Keratinocyte (primary cell): ENCODE data around the gene CMTR1. TPM values are rescaled to one million over a fixed set of nuclear protein-coding genes. Genes with fewer than 3 reads are reported as not detected.

Experiments
- DNase-seq: peaks from one replicate; pipeline ENCODE4 v3.0.0-alpha.2; 2011; ENCODE audit warnings: low read depth, missing footprints, low spot score
- FAIRE-seq: peaks from 2 replicates; lab custom pipeline; 2011; peaks lifted over from hg19 to GRCh38; lab: Jason Lieb, UNC
- H2AFZ ChIP-seq: 2 replicates; pipeline ENCODE4 v1.6.0; 2012; ENCODE audit warnings: low read length, control low read depth, inconsistent platforms; ENCODE audit not compliant: control insufficient read depth
- H3K27ac ChIP-seq: 2 replicates; pipeline ENCODE4 v1.5.1; 2011; ENCODE audit warnings: low read length; ENCODE audit not compliant: control insufficient read depth, insufficient read depth
- H3K27me3 ChIP-seq: 3 replicates; pipeline ENCODE4 v1.6.0; 2011; ENCODE audit warnings: low read length; ENCODE audit not compliant: control insufficient read depth, insufficient read depth; ENCODE audit errors: extremely low read depth
- H3K36me3 ChIP-seq, 2 experiments: 2 replicates in 1 of 2; 3 replicates in 1 of 2; pipeline ENCODE4 v1.5.1; 2011; ENCODE audit warnings: low read length in 2 of 2, mild to moderate bottlenecking in 1 of 2; ENCODE audit not compliant: control insufficient read depth in 2 of 2, insufficient read depth in 2 of 2; ENCODE audit errors: extremely low read depth in 1 of 2
- H3K4me1 ChIP-seq: 3 replicates; pipeline ENCODE4 v1.5.1; 2011; ENCODE audit warnings: low read length; ENCODE audit not compliant: control insufficient read depth, insufficient read depth; ENCODE audit errors: extremely low read depth
- H3K4me2 ChIP-seq: 3 replicates; pipeline ENCODE4 v1.6.0; 2011; ENCODE audit warnings: low read depth, low read length; ENCODE audit not compliant: control insufficient read depth, insufficient read depth; ENCODE audit errors: extremely low read depth
- H3K4me3 ChIP-seq, 3 experiments: fragments of 200-600 bp in 1 of 3; sonication (generic) in 1 of 3; 2 replicates in 2 of 3; 3 replicates in 1 of 3; pipeline ENCODE4 v1.5.1; 2011 to 2016; ENCODE audit warnings: low read length in 3 of 3, mild to moderate bottlenecking in 3 of 3, control low read depth in 2 of 3, inconsistent platforms in 1 of 3, low read depth in 1 of 3, mixed read lengths in 1 of 3, mixed run types in 1 of 3, moderate library complexity in 1 of 3; ENCODE audit not compliant: control insufficient read depth in 2 of 3, insufficient read depth in 2 of 3; ENCODE audit errors: extremely low read depth in 1 of 3
- H3K79me2 ChIP-seq: 2 replicates; pipeline ENCODE4 v1.6.0; 2012; ENCODE audit warnings: low read length; ENCODE audit not compliant: control insufficient read depth, insufficient read depth
- H3K9ac ChIP-seq: 3 replicates; pipeline ENCODE4 v1.6.0; 2011; ENCODE audit warnings: low read length; ENCODE audit not compliant: control insufficient read depth, insufficient read depth; ENCODE audit errors: extremely low read depth
- H3K9me1 ChIP-seq: 3 replicates; pipeline ENCODE4 v1.6.0; 2011; ENCODE audit warnings: low read length; ENCODE audit not compliant: control insufficient read depth, insufficient read depth; ENCODE audit errors: extremely low read depth
- H3K9me3 ChIP-seq: 2 replicates; pipeline ENCODE4 v1.5.1; 2012; ENCODE audit warnings: low read depth, low read length; ENCODE audit not compliant: control insufficient read depth
- H4K20me1 ChIP-seq: 3 replicates; pipeline ENCODE4 v1.6.0; 2011; ENCODE audit warnings: low read length; ENCODE audit not compliant: control insufficient read depth, insufficient read depth; ENCODE audit errors: extremely low read depth
- EZH2 ChIP-seq: IDR thresholded peaks from one replicate; pipeline ENCODE4 v1.6.1; 2012; ENCODE audit warnings: inconsistent platforms, mild to moderate bottlenecking, low read length, moderate library complexity
- dilution Hi-C: fragments of 300-500 bp; cut with MboI; formaldehyde crosslinking; loops from one replicate; pipeline ENCODE4 v1.7.0; 2020; ENCODE audit warnings: low sequenced_read_pairs; ENCODE audit not compliant: extremely low pct_ligation_motif_present
- polyA plus RNA-seq, 5 experiments: library from polyadenylated mRNA; depleted of rRNA in 3 of 5; stranded (reverse) in 3 of 5; stranded (forward) in 1 of 5; unstranded in 1 of 5; fragments of >200 nt; gene quantifications; 1 replicate in 1 of 5; 2 replicates in 3 of 5; 3 replicates in 1 of 5; pipeline versions ENCODE4 v1.2.1 to v1.2.3, GENCODE V29; 2011 to 2012; ENCODE audit warnings: missing spikeins in 2 of 5, low read depth in 1 of 5, low replicate concordance in 1 of 5
- TF ChIP-seq, protein P1 (sequence below), 3 experiments: IDR thresholded peaks in 1 of 3; conservative IDR thresholded peaks in 1 of 3; optimal IDR thresholded peaks in 1 of 3; 2 replicates in 2 of 3; 3 replicates in 1 of 3; pipeline versions ENCODE3 to v1.5.1; 2011; ENCODE audit warnings: low read length in 3 of 3, mild to moderate bottlenecking in 3 of 3, moderate library complexity in 2 of 3, control low read depth in 1 of 3, inconsistent platforms in 1 of 3; ENCODE audit not compliant: insufficient read depth in 2 of 3; ENCODE audit errors: extremely low read depth in 1 of 3

The CMTR1 gene
- polyA plus RNA-seq, 1 donor (not counting 4 experiments of a cell fraction or from before 2014, with no cell fraction given) = 24.6 TPM

DNA sequence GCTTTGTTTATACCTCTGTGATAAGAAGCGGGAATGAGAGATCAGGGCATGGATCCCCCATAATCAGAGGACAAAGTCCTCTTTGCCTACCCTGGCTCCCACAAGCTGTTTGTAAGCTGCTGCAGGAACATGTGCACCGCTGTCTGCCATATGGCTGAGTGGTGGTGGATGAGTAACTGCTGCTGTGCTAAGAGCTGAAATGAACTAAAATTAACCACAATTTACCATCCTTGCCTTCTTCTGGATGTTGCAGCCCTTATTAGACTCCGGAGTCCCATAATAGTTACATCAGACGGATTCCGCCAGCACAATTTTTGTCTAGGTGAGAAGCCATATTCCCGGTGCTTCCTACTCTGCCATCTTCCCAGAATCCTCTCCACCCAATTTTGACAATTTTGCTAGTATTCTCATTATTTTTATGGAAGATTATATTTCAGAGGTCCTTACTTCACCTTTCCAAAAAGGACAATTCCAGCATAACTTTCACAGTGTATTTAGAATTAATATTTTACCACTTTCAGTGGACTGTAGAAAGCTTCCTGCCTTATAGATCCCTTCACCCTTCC lies 6.0 kb upstream of the CMTR1 start:
- H3K36me3 ChIP-seq = no peaks in the 10 kb centered on the region
- no peaks in the 10 kb centered on the region for H3K4me1 ChIP-seq
- H3K4me2 ChIP-seq = no peak overlapping the region
- no peaks in the 10 kb centered on the region for H4K20me1 ChIP-seq
- DNase-seq (no peak), FAIRE-seq (no peak)
- H3K9me1 ChIP-seq = no peaks in the 10 kb centered on the region
- H3K4me3 ChIP-seq = no peak overlapping the region
- no peak overlapping the region for H2AFZ ChIP-seq
- no peak for TF ChIP-seq EZH2
- TF ChIP-seq, protein P1, sequence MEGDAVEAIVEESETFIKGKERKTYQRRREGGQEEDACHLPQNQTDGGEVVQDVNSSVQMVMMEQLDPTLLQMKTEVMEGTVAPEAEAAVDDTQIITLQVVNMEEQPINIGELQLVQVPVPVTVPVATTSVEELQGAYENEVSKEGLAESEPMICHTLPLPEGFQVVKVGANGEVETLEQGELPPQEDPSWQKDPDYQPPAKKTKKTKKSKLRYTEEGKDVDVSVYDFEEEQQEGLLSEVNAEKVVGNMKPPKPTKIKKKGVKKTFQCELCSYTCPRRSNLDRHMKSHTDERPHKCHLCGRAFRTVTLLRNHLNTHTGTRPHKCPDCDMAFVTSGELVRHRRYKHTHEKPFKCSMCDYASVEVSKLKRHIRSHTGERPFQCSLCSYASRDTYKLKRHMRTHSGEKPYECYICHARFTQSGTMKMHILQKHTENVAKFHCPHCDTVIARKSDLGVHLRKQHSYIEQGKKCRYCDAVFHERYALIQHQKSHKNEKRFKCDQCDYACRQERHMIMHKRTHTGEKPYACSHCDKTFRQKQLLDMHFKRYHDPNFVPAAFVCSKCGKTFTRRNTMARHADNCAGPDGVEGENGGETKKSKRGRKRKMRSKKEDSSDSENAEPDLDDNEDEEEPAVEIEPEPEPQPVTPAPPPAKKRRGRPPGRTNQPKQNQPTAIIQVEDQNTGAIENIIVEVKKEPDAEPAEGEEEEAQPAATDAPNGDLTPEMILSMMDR (optimal IDR thresholded peaks at IDR 0.05 in 1 of 3, IDR thresholded peaks at IDR 0.05 in 1 of 3, conservative IDR thresholded peaks at IDR 0.05 in 1 of 3; ENCODE audit: extremely low read depth in 1 of 3, insufficient read depth in 2 of 3, low read length in 3 of 3) = no peak
- no peaks in the 10 kb centered on the region for H3K27me3 ChIP-seq
- H3K79me2 ChIP-seq = no peaks in the 10 kb centered on the region
- no peak overlapping the region for H3K9ac ChIP-seq
- H3K27ac ChIP-seq = no peak overlapping the region
- H3K9me3 ChIP-seq = no peaks in the 10 kb centered on the region
- dilution Hi-C loops = no loop called here

DNA sequence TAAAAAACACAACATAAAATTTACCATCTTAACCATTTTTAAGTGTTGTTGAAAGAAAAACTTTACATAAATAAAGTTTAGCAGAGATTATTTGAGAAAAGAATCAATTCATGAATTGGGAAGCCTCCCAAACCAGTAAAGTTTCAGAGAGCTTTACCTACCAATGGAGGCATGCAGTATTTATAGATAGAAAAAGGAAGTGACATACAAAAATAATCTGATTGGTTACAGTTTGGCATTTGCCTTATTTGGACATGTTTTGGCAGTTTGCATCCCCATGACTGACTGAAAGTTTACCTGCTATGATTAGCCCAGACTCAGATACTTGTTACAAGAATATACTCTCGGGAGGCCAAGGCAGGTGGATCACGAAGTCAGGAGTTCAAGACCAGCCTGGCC lies 3.7 kb upstream of the CMTR1 start:
- no peak overlapping the region for H3K4me2 ChIP-seq
- peaks cover 11% of the 10 kb centered on the region for H3K4me1 ChIP-seq
- no peaks in the 10 kb centered on the region for H3K9me1 ChIP-seq
- H2AFZ ChIP-seq = no peak overlapping the region
- FAIRE-seq = no peak
- no peak overlapping the region for H3K27ac ChIP-seq
- DNase-seq = no peak
- no peak for TF ChIP-seq EZH2
- TF ChIP-seq, protein P1 (optimal IDR thresholded peaks at IDR 0.05 in 1 of 3, IDR thresholded peaks at IDR 0.05 in 1 of 3, conservative IDR thresholded peaks at IDR 0.05 in 1 of 3; ENCODE audit: extremely low read depth in 1 of 3, insufficient read depth in 2 of 3, low read length in 3 of 3) = no peak
- no peaks in the 10 kb centered on the region for H4K20me1 ChIP-seq
- no peak overlapping the region for H3K9ac ChIP-seq
- H3K79me2 ChIP-seq = peaks cover 11% of the 10 kb centered on the region
- H3K9me3 ChIP-seq = no peaks in the 10 kb centered on the region
- H3K36me3 ChIP-seq = no peaks in the 10 kb centered on the region
- no peak overlapping the region for H3K4me3 ChIP-seq
- dilution Hi-C loops = no loop called here
- no peaks in the 10 kb centered on the region for H3K27me3 ChIP-seq
